HepG2 (cell line): Measurements from ENCODE around the gene MBD4.

Experiments used
- ATF3 ChIP-seq: sonication (generic); formaldehyde crosslinking; IDR thresholded peaks from 2 replicates; pipeline ENCODE4 v1.4.0; 2020; ENCODE audit warnings: missing genetic modification reagents
- CEBPB ChIP-seq: IDR thresholded peaks from 2 replicates; pipeline ENCODE4 v1.6.1; 2011; ENCODE audit warnings: low read depth, low read length, improper control_type of control experiment, borderline replicate concordance
- PRDM4 ChIP-seq: sonication (generic); formaldehyde crosslinking; IDR thresholded peaks from 2 replicates; pipeline ENCODE4 v1.9.0; 2021; ENCODE audit warnings: missing genetic modification reagents, borderline replicate concordance
- TRAFD1 ChIP-seq: sonication (generic); formaldehyde crosslinking; IDR thresholded peaks from 2 replicates; pipeline ENCODE4 v1.5.1; 2020; ENCODE audit warnings: missing genetic modification reagents, mild to moderate bottlenecking, borderline replicate concordance
- ZBTB42 ChIP-seq: sonication (generic); formaldehyde crosslinking; IDR thresholded peaks from 2 replicates; pipeline ENCODE4 v1.5.0; 2020; ENCODE audit warnings: mild to moderate bottlenecking, missing genetic modification reagents
- ZNF318 ChIP-seq: sonication (generic); formaldehyde crosslinking; IDR thresholded peaks from 2 replicates; pipeline ENCODE4 v1.4.0; 2020; ENCODE audit warnings: mild to moderate bottlenecking, missing genetic modification reagents

- TF ChIP-seq ZBTB42 (CRISPR knock-in tag) = no peak
- no peak for TF ChIP-seq PRDM4
- no peak for TF ChIP-seq ATF3 (CRISPR knock-in tag)
- no peak for TF ChIP-seq CEBPB
- TF ChIP-seq ZNF318 (CRISPR knock-in tag) = no peak
- no peak for TF ChIP-seq TRAFD1 (CRISPR knock-in tag)
These were observed 4.4 kb downstream of the MBD4 start for GRCh38 chr3:129435367-129435766.
